ENCODE results near the gene SLC39A11.

The SLC39A11 gene

DNA sequence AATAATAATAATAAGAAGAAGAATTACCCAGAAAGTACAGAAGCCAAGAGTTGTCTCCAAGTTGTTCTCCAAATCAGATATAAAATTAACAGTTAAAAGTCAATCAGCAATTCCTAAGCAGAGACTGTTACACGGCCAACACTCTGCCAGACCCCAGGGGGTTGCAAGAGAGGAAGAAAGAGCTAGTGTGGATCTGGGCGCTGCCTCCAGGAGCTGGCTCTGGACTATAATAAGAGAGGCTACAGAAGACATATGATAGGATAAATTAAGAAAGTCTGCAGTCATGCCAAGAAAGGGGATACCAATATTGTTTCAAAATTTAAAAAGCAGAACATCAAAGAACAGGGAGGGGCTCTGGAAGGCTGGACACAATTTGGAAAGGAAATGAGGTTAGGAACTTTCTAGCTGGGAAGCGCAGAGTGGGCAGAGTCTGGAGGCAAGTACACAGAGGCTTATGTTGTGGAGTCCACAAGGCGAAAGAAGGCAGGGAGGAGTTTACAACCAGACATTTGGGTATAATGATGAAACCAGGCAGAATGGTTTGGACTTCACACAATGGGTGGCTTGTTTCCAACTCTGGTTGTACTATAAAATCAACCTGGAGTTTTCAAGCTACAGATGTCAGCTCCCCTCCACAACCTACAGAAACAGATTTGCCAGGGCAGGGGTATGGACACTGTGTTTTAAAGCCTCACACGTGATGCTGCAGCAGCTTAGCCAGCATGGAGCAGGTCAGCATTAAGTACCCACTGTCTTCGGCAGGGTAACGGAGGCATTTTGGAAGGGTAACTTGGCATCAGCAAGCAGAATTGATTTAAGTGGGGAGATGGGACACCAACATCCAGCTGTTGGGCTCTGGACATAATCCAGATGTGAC lies 49.4 kb downstream of the SLC39A11 start:
- DNase-seq (ENCODE audit: low read depth) = no peak

- DNase-seq (ENCODE audit: low read depth) = no peak
Measured at GRCh38 chr17:73042225-73042624, 50.3 kb downstream of the SLC39A11 start.

- DNase-seq (ENCODE audit: low read depth) = no peak
Measured at GRCh38 chr17:73039282-73039681, 53.2 kb downstream of the SLC39A11 start.

DNA sequence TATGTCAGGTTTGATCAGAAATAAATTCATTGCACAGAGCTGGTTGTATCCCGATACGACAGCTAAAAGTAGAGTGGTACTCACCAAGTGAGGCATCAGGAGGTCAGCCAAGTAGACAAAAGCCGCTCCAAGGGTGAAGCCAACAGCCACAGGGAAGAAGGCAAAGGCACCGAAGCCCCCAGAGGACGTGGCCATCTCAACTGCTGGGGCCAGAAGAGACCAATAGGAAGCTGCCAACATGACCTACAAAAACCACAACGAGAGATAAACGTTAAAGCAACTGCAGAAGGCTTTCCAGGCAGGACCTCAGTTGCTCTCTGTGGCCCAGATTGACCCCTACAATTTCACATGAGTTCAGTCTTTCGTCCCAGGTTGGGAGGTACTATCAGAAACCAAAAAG lies 61.0 kb downstream of the SLC39A11 start:
- no peak for DNase-seq (ENCODE audit: low read depth)

DNA sequence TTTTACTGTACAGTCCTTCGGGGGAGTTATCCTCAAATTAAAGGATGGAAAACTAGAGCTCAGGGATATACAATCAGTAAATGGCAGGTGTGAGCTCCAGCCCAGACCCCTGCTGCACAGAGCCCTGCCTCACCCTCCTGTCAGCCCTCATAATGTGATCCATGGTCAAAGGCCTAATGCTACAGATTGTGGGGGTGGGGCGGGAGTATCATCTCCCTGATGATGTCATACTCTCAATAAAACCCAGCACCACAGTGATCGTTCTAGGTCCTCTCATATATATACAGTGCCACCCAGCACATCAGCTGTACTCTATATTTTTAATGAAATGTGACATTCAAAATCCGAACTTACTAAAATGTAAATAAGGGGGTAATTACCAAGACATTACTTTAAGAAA lies 61.5 kb downstream of the SLC39A11 start:
- DNase-seq (ENCODE audit: low read depth) = no peak

- no peak for DNase-seq (ENCODE audit: low read depth)
Measured at GRCh38 chr17:73030501-73030921, 62.0 kb downstream of the SLC39A11 start.

DNA sequence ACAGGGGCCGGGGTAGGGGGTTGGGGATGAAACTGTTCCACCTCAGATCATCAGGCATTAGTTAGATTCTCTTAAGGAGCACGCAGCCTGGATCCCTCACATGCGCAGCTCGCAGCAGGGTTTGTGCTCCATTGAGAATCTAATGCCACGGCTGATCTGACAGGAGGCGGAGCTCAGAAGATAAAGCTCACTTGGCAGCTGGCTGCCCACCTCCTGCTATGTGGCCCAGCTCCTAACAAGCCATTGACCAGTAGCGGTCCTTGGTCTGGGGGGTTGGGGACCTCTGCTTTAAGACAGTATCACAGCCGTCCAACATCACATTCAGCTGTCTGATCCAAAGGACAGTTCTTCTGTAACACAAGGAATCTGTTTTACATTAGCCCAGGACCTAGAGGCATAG lies 62.5 kb downstream of the SLC39A11 start:
- DNase-seq (ENCODE audit: low read depth) = no peak

DNA sequence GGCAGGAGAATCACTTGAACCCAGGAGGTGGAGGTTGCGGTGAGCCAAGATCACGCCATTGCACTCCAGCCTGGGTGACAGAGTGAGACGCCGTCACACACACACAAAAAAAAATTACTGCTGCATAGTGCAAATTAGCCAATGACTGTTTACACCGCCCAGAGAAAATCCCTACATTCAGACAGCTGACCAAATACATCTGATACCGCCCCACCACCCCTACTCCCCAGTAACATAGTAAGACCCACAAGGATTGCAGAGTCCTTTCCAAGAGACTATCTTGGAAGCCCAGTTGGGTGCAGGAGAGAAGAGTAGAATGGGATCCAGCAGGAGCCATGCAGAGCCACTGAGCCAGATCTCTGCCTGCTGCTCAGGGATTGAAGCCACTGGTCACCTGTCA lies 63.5 kb downstream of the SLC39A11 start:
- DNase-seq (ENCODE audit: low read depth) = no peak

DNA sequence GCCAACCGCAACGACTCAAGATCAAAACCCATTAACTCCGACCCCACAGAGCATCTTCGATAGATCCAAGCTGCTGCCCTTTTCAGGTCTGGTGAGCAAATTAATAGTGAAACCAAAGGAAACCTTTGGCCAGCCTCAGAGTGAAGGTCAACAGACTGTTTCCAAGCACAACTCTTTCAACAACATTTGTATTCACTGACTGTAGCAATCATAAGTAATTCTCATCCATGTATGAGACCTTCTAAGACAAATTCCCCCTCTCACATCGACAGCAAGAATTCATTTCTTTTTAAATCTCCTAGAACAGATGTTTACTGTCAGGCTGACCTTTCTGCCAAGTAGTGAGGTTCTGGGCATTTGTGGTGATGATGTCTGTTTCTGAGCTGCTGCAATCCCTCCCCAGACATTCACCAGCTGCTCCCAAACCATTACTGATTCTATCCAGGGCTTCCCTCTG lies 64.2 kb downstream of the SLC39A11 start:
- DNase-seq (ENCODE audit: low read depth) = no peak

DNA sequence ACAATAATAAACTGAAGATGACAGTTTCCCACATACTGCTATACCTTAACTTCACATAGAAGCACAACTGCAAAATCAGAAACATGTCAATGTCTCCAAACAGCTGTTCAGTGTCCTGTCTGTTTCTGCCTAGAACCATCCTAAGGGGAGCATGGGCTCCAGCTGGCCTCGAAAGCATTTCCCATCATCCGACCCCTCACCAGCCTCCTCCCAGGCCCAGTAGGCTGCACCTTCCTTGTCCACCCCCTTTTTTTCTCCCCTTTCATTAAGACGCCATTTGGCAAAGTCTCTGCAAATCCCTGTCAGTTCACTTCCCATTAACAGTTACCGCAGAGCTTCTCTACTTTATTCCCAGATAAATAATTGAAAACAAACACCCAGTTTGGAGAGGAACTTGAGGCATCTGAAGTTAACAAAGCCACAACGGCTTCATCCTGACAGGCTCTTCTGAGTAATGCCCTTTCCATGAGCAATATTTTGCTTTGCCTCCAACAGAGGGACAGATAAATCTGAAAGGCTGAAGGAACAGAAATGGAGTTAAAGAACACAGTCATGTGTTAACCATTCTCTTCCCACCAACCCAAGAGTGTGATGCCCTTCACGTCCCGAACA lies 65.3 kb downstream of the SLC39A11 start:
- DNase-seq (ENCODE audit: low read depth) = no peak

DNA sequence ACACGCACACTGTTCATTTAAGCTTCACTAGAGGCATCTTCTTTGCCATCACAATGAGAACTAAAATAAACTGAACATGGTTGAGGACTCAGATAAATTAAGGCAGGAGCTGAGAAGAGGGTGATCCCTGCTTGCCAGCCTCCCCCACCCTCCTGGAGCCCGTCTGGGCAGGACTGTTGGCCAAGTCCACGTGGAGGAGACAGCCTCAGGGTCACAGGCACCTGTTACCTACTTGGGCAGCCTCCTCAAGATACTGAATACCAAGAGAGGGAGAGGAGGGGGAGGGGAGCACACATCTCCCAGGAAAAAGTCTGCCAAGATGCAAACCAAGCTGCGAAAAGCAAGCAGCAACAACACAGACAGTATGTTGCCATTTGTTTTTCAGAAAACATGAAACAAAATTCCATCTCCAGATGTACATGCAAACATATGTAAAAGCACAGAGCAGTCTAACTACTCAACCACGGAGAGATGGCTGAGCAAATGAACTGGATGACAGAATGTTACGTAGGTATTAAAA lies 67.4 kb downstream of the SLC39A11 start:
- no peak for DNase-seq (ENCODE audit: low read depth)

- no peak for DNase-seq (ENCODE audit: low read depth)
Measured at GRCh38 chr17:73023759-73024158, 68.7 kb downstream of the SLC39A11 start.

DNA sequence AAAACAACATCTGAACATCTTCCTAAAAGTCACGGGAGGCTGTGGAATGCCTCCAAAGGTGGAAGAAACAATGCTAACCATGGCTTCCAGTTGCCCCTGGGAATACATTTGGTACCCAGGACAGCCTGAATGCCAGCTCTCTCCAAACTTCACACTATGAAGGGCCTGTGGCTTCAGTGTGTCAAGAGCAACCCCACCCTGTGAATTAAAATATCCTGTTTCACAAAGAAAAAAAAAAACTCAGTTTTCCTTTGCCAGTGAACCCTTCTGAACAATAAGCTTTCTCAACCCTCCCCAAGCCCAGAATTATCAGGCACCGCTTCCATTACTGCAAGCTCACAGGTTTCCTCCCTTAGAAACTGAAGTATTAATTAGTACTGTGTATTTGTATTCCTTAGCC lies 69.8 kb downstream of the SLC39A11 start:
- DNase-seq (ENCODE audit: low read depth) = no peak

- DNase-seq (ENCODE audit: low read depth) = no peak
Measured at GRCh38 chr17:73021771-73022170, 70.7 kb downstream of the SLC39A11 start.

GRCh38 chr17:73020110-73020509 lies 72.4 kb downstream of the SLC39A11 start:
- no peak for DNase-seq (ENCODE audit: low read depth)

DNA sequence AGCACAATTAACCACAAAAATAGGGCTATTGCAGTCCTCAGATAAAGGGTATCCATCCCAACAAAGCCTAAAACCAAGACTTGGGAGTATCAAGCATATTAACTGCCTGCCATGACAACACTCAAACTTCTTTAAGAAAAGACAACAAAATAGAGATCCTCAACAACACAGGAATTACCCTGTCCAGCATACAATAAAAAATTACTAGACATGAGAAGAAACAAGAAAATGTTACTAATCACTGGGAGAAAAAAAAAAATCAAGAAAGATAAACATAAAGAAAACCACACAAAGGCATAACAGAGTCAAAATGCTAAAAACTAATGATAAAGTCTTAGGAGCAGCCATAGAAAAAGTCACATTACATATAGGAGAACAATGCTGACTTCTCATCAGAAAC lies 73.9 kb downstream of the SLC39A11 start:
- no peak for DNase-seq (ENCODE audit: low read depth)

- DNase-seq (ENCODE audit: low read depth) = no peak
Measured at GRCh38 chr17:73017658-73018057, 74.8 kb downstream of the SLC39A11 start.

DNA sequence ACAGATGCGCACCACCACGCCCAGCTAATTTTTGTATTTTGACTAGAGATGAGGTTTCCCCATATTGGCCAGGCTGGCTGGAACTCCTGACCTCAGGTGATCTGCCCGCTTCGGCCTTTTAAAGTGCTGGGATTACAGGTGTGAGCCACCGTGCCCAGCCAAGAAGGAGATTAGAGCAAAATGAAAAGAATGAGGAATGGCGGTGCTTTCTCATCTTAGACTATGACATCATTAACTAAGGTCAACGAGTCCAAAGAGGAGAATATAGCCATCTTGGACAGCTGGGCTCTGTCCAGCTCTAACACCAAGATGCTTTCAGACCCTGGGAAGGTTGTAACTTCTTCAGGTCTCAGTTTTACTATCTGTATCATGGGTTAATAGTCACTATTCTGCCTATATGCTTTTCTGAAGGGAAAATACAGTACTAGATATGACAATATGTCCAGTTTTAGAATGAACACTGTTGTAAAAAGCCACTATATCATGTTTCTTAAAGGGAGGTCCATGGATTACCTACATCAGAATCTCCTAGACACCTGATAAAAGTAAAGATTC lies 76.7 kb downstream of the SLC39A11 start:
- no peak for DNase-seq (ENCODE audit: low read depth)

DNA sequence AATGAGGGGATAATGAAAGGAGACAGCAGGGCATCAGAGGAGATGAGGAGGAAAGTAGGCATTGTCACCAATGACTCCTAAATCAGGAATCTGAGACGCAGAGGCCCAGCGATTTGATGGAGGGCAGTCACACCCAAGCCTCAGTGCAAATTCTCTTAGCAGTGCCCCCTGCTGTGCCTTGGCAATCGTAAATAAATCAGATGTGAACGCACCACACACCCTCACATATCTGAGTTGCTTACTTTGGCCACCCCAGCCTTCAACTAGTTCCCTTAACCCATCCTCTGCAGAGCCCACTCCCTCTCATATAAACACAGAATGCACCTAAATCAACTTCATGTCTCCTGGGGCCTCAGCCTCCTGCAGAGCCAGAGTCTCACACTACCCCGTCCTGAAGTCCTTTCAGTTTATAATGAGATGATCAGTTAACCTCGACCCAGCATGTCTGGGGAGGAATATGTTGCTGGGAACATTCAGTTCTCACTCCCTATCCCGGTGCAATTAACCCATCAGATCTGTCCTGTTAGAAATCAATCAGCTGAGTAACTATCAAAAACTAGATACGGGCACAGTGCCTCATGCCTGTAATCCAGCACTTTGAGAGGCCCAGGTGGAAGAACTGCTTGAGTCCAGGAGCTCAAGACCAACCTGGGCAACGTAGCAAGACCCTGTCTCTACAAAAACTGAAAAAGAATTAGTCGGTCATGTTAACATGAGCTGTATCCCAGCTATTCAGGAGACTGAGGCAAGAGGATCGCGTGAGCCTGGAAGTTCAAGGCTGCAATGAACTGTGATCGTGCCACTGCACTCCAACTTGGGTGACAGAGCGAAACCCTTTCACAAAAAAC lies 78.4 kb downstream of the SLC39A11 start:
- no peak for DNase-seq (ENCODE audit: low read depth)

DNA sequence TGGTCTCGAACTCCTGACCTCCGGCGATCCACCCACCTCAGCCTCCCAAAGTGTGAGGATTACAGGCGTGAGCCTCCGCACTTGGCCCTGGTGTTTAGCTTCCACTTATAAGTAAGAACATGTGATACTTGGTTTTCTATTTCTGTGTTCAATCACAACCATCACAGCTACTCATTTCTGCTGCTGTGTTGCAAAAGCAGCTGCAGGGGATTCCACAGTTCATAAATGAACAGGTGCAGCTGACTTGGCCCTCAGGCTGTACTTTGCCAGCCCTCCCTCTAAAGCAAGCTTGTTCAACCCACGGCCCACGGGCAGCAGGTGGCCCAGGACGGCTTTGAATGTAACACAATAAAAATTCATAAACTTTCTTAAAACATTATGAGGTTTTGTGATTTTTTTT lies 79.2 kb downstream of the SLC39A11 start:
- no peak for DNase-seq (ENCODE audit: low read depth)

GRCh38 chr17:73011016-73011486 lies 81.4 kb downstream of the SLC39A11 start:
- DNase-seq (ENCODE audit: low read depth) = no peak

GRCh38 chr17:73010414-73010813 lies 82.1 kb downstream of the SLC39A11 start:
- DNase-seq (ENCODE audit: low read depth) = no peak

Measured in activated T-cell treated with anti-CD3 and anti-CD28 coated beads for 24 hours (primary cell).